NCI-H2227 (cell line): ENCODE results near the gene CCDC178.
A peak's percentile ranks its signal among the peaks of the same experiment; 100 is the strongest.
"Not testable (repeated sequence)": the region's sequence is repeated elsewhere in the genome, so short reads cannot be mapped to it uniquely, and the experiment has no call there.

Source experiments
- DNase-seq: peaks from one replicate; lab custom pipeline; 2025; ENCODE audit not compliant: unreplicated experiment; lab: John Stamatoyannopoulos, UW

Gene CCDC178

GRCh38 chr18:33369711-33370449, 70.6 kb downstream of the CCDC178 start:
- no peak for DNase-seq

- no peak for DNase-seq
These were observed 83.8 kb downstream of the CCDC178 start for GRCh38 chr18:33356735-33357134.

DNA sequence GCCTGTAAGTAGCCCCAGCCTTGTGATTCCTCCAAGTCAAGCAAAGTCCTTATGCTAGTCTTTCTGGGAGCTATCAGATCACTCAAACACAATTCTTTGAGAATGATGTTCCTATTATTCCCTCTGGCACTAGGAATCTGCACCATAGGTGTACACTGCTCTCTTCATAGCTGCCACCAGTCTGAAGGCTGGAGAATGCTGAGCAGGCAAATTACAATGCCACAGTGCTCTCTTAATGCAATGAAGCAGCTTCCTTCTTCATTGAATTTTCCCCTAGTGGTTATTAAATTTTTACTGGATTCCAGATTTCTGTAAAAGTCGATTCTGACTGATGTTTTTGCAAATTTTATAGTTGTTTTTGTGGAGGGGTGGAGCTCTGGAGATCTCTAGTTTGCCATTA, 84.8 kb downstream of the CCDC178 start:
- no peak for DNase-seq

GRCh38 chr18:33355263-33355662, 85.3 kb downstream of the CCDC178 start:
- no peak for DNase-seq

- DNase-seq, result no peak
These were observed 90.3 kb downstream of the CCDC178 start for GRCh38 chr18:33350256-33350655.

- DNase-seq, result not testable (repeated sequence)
These were observed 100.8 kb downstream of the CCDC178 start for GRCh38 chr18:33339733-33340132.

GRCh38 chr18:33334781-33335180, 105.7 kb downstream of the CCDC178 start:
- no peak for DNase-seq

- no peak for DNase-seq
These were observed 109.8 kb downstream of the CCDC178 start for GRCh38 chr18:33330711-33331110.

DNA sequence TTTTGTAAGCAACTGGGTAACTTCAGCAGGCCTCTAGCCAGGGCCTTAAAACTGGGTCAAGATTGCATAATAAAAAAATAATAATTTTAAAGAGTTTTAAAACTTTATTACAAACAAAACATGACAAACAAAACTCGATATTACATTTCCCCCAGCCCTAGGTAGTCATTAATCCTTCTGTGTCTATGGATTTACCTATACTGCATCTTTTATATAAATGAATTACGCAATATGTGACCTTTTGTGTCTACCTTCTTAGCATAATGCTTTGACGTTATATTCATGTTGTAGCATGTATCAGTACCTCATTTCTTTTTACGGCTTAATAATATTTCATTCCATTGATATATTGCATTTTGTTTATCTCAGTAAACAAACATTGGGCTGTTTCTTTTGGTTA, 113.5 kb downstream of the CCDC178 start:
- no peak for DNase-seq

DNA sequence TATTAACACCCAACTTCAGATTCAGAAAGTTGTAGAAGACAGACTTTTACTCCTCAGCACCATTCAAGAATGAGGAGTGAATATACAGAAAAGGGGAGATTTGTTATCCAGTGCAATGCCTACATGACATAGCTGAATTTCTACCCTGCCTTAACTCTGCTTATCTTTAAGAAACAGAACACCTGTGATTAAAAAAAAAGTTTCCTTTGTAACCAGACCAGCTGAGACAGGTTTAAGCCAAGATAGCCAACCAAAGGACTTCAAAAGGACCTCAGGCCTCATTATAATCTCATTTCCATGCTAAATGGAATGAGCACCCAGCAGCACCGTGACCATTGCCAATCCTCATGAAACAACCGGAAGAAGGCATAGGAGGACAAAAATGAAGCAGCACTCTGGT, 122.9 kb downstream of the CCDC178 start:
- DNase-seq, result no peak

GRCh38 chr18:33316146-33316587, 124.4 kb downstream of the CCDC178 start:
- DNase-seq, result no peak

- DNase-seq, result no peak
These were observed 133.0 kb downstream of the CCDC178 start for GRCh38 chr18:33307520-33307919.

- DNase-seq, result no peak
These were observed 136.2 kb downstream of the CCDC178 start for GRCh38 chr18:33304277-33304676.

GRCh38 chr18:33291539-33291938, 149.0 kb downstream of the CCDC178 start:
- no peak for DNase-seq

DNA sequence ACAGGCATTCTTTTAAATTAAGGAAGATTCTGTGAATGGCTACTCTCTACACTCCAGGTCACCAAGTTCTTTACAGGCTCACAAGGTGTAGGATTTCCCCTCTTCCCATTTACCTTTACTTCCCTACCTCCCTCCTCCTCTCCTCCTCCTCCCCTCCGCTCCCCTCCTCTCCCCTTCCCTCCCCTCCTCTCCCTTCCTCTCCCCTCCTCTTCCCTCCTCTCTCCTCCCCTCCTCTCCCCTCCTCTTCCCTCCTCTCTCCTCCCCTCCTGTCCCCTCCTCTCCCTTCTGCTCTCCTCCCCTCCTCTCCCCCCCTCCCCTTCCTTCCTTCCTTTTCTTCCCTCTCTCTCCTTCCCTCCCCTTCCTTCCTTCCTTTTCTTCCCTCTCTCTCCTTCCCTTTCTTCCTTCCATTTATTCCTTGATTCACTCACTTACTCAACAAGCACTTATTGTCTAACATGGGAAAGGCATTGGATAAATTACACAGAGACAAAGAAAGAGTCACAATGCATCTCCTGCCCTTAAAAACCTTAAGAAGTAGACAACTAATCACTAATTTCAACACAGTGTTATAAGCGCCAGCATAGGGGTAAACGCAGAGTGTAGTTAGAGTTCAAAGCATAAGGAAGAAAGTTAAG, 152.3 kb downstream of the CCDC178 start:
- DNase-seq, result no peak

DNA sequence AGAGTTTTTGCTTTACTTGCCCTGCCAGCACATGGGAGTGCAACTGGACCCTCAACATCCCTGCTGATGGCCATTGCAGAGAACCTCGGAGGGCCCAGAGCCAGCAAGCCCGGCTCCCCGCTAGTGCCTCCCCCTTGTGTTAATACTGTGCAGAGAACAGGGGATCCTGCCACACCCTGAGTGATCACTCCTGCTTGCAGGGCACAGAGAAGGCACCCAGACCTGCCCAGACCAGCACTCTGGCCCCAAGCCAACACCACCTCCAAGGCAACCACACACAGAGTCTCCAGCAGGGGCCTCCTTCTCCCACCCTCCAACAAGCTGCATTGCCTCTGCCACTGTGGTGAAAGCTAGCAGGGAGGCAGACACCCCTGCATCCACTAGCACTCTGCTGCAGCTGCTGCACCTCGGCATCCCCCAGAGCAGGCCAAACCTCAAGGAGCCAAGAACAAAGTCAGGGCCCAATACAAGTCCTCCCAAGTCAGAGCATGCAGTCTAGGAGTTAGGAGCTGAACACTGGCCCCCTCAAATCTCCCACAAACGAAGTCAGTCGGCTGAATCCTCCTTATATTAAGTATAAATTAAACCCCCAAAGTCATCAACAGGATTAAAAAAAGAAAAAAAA, 157.7 kb downstream of the CCDC178 start:
- DNase-seq, result no peak

- no peak for DNase-seq
These were observed 158.4 kb downstream of the CCDC178 start for GRCh38 chr18:33282142-33282541.

DNA sequence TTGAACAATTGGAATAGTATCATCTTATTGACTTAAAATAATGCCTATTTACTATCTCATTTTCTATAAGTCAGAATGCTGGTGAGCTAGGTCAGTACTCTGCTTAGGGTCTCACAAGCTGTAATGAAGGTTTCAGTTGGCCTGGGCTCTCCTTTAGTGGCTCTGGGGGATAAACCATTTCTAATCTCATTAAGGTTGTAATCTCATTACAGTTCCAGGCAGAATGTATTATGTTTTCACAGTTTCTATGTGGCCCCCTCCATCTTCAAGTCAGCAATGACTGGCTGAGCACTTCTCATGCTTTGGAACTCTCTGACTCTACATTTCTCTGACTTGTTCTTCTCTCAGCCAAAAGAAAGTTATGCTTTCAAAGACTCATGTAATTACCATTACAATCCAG, 163.1 kb downstream of the CCDC178 start:
- no peak for DNase-seq

DNA sequence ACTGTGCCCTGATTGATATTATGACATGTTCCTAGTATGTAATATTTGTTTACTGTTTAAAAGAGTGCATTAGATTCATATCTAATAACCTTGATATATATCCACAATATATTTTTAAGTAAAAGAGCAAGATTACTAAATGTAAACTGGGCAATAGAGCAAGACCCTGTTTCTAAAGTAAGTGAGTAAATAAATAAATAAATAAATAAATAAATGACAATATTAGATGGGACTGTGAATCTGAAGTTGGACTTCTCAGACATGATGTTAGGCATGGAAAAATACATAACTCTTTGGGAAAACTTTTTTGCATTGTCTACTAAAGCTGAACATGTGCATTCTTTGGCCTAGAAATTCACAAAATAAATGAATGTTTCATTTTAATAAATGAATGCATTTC, 164.7 kb downstream of the CCDC178 start:
- DNase-seq, result no peak

DNA sequence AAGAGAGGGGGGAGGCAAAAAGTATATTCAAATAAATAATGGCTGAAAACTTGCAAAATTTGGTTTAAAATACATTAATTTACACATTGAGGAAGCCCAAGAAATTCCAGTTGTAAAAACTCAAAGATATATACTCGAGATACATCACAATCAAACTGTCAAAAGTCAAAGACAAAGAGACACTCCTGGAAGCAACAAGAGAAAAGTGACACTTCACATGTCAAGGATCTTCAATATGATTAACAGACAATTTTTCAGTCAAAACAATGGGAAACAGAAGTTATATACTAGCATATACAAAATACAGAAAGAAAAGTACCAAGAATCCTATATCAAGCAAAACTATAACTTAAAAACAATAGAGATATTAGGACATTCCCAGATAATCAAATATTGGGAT, 170.2 kb downstream of the CCDC178 start:
- no peak for DNase-seq

- no peak for DNase-seq
These were observed 171.3 kb downstream of the CCDC178 start for GRCh38 chr18:33269223-33269622.

DNA sequence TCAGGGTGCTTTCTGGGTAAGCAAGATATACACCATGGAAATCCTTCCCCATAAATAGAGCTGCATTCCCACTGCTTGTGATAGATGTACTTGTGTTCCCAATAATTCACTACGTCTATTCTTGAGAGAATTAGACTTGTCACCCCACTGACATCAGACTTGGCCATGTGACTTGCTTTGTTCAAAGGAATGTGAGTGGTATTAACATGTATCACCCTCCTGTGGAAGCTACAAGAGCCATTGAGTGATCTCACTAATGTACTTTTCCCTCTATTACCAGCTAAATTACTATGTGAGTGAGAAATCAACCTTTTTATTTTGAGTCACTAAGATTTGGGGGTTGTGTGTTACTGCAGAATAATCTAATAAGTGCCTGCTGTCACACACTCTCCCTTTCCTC, 176.0 kb downstream of the CCDC178 start:
- DNase-seq, result peak; percentile 6
